K562 (cell line): Measurements from ENCODE around the gene GLIPR2. TPM values are rescaled to one million over a fixed set of nuclear protein-coding genes. Genes with fewer than 3 reads are reported as not detected.

Experiments used
- THRAP3 ChIP-seq: fragments of 450-650 bp; IDR thresholded peaks from 2 replicates; pipeline ENCODE4 v1.6.1; 2016; ENCODE audit warnings: mild to moderate bottlenecking, inconsistent platforms, borderline replicate concordance
- polyA plus RNA-seq, 8 experiments: library from polyadenylated mRNA; depleted of rRNA in 4 of 8; stranded (reverse) in 5 of 8; unstranded in 3 of 8; fragments of >200 nt; fragmentation: Nextera tagmentation in 2 of 8; fragmentation: Illumina TruSeq in 1 of 8; extraction: Ambion mirVana in 2 of 8; extraction: Trizol in 1 of 8; gene quantifications; 2 replicates each; pipeline versions ENCODE4 v1.2.1 to v1.2.3, GENCODE V29; 2011 to 2014; ENCODE audit warnings: inconsistent platforms in 1 of 8, missing spikeins in 1 of 8
- total RNA-seq, 7 experiments: library from RNA; depleted of rRNA in 6 of 7; stranded (reverse); fragments of >200 nt in 6 of 7; fragmentation: Illumina TruSeq in 2 of 7; extraction: Trizol in 2 of 7; gene quantifications; 2 replicates each; pipeline versions ENCODE4 v1.2.1 to v1.2.3, GENCODE V29; 2011 to 2021; ENCODE audit warnings: low replicate concordance in 1 of 7
- TF ChIP-seq, protein P1 (sequence below): fragments of 200-600 bp; sonication (generic); IDR thresholded peaks from one replicate; pipeline ENCODE4 v1.6.1; 2012; ENCODE audit warnings: mild to moderate bottlenecking, low read depth, low read length, inconsistent platforms
- TF ChIP-seq, protein P2 (sequence below): fragments of 450-650 bp; IDR thresholded peaks from 2 replicates; pipeline ENCODE4 v1.6.1; 2016; ENCODE audit warnings: mild to moderate bottlenecking, moderate library complexity

GLIPR2 gene
- total and polyA plus RNA-seq, 9 of the 15 experiments (the other 6 are each of a cell fraction or from before 2014, with no cell fraction given), result 1.4 to 8.8 (median 2.9) TPM

DNA sequence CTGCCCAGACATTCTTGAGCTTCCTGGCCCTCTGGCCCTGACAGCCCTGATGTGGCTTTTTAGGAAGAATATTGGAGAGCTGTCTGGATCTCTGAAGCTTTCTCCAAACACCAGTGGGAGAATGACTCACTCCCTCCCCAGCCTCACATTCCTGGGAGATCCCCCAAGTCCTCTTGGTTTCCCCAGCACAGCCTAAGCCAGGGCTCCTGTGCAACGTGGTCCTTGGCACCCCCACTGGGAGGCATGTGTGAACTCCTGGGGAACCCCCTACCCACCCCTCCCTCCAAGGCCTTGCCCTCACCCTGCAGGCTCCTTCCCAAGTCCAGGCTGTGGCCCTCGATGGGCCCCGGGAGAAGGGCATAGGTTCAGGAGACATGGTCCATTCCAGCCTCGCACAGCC is 12.7 kb downstream of the GLIPR2 start (continued):
- TF ChIP-seq, protein P1, sequence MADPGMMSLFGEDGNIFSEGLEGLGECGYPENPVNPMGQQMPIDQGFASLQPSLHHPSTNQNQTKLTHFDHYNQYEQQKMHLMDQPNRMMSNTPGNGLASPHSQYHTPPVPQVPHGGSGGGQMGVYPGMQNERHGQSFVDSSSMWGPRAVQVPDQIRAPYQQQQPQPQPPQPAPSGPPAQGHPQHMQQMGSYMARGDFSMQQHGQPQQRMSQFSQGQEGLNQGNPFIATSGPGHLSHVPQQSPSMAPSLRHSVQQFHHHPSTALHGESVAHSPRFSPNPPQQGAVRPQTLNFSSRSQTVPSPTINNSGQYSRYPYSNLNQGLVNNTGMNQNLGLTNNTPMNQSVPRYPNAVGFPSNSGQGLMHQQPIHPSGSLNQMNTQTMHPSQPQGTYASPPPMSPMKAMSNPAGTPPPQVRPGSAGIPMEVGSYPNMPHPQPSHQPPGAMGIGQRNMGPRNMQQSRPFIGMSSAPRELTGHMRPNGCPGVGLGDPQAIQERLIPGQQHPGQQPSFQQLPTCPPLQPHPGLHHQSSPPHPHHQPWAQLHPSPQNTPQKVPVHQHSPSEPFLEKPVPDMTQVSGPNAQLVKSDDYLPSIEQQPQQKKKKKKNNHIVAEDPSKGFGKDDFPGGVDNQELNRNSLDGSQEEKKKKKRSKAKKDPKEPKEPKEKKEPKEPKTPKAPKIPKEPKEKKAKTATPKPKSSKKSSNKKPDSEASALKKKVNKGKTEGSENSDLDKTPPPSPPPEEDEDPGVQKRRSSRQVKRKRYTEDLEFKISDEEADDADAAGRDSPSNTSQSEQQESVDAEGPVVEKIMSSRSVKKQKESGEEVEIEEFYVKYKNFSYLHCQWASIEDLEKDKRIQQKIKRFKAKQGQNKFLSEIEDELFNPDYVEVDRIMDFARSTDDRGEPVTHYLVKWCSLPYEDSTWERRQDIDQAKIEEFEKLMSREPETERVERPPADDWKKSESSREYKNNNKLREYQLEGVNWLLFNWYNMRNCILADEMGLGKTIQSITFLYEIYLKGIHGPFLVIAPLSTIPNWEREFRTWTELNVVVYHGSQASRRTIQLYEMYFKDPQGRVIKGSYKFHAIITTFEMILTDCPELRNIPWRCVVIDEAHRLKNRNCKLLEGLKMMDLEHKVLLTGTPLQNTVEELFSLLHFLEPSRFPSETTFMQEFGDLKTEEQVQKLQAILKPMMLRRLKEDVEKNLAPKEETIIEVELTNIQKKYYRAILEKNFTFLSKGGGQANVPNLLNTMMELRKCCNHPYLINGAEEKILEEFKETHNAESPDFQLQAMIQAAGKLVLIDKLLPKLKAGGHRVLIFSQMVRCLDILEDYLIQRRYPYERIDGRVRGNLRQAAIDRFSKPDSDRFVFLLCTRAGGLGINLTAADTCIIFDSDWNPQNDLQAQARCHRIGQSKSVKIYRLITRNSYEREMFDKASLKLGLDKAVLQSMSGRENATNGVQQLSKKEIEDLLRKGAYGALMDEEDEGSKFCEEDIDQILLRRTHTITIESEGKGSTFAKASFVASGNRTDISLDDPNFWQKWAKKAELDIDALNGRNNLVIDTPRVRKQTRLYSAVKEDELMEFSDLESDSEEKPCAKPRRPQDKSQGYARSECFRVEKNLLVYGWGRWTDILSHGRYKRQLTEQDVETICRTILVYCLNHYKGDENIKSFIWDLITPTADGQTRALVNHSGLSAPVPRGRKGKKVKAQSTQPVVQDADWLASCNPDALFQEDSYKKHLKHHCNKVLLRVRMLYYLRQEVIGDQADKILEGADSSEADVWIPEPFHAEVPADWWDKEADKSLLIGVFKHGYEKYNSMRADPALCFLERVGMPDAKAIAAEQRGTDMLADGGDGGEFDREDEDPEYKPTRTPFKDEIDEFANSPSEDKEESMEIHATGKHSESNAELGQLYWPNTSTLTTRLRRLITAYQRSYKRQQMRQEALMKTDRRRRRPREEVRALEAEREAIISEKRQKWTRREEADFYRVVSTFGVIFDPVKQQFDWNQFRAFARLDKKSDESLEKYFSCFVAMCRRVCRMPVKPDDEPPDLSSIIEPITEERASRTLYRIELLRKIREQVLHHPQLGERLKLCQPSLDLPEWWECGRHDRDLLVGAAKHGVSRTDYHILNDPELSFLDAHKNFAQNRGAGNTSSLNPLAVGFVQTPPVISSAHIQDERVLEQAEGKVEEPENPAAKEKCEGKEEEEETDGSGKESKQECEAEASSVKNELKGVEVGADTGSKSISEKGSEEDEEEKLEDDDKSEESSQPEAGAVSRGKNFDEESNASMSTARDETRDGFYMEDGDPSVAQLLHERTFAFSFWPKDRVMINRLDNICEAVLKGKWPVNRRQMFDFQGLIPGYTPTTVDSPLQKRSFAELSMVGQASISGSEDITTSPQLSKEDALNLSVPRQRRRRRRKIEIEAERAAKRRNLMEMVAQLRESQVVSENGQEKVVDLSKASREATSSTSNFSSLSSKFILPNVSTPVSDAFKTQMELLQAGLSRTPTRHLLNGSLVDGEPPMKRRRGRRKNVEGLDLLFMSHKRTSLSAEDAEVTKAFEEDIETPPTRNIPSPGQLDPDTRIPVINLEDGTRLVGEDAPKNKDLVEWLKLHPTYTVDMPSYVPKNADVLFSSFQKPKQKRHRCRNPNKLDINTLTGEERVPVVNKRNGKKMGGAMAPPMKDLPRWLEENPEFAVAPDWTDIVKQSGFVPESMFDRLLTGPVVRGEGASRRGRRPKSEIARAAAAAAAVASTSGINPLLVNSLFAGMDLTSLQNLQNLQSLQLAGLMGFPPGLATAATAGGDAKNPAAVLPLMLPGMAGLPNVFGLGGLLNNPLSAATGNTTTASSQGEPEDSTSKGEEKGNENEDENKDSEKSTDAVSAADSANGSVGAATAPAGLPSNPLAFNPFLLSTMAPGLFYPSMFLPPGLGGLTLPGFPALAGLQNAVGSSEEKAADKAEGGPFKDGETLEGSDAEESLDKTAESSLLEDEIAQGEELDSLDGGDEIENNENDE, result no peak
- TF ChIP-seq THRAP3, result no peak
- TF ChIP-seq, protein P2, sequence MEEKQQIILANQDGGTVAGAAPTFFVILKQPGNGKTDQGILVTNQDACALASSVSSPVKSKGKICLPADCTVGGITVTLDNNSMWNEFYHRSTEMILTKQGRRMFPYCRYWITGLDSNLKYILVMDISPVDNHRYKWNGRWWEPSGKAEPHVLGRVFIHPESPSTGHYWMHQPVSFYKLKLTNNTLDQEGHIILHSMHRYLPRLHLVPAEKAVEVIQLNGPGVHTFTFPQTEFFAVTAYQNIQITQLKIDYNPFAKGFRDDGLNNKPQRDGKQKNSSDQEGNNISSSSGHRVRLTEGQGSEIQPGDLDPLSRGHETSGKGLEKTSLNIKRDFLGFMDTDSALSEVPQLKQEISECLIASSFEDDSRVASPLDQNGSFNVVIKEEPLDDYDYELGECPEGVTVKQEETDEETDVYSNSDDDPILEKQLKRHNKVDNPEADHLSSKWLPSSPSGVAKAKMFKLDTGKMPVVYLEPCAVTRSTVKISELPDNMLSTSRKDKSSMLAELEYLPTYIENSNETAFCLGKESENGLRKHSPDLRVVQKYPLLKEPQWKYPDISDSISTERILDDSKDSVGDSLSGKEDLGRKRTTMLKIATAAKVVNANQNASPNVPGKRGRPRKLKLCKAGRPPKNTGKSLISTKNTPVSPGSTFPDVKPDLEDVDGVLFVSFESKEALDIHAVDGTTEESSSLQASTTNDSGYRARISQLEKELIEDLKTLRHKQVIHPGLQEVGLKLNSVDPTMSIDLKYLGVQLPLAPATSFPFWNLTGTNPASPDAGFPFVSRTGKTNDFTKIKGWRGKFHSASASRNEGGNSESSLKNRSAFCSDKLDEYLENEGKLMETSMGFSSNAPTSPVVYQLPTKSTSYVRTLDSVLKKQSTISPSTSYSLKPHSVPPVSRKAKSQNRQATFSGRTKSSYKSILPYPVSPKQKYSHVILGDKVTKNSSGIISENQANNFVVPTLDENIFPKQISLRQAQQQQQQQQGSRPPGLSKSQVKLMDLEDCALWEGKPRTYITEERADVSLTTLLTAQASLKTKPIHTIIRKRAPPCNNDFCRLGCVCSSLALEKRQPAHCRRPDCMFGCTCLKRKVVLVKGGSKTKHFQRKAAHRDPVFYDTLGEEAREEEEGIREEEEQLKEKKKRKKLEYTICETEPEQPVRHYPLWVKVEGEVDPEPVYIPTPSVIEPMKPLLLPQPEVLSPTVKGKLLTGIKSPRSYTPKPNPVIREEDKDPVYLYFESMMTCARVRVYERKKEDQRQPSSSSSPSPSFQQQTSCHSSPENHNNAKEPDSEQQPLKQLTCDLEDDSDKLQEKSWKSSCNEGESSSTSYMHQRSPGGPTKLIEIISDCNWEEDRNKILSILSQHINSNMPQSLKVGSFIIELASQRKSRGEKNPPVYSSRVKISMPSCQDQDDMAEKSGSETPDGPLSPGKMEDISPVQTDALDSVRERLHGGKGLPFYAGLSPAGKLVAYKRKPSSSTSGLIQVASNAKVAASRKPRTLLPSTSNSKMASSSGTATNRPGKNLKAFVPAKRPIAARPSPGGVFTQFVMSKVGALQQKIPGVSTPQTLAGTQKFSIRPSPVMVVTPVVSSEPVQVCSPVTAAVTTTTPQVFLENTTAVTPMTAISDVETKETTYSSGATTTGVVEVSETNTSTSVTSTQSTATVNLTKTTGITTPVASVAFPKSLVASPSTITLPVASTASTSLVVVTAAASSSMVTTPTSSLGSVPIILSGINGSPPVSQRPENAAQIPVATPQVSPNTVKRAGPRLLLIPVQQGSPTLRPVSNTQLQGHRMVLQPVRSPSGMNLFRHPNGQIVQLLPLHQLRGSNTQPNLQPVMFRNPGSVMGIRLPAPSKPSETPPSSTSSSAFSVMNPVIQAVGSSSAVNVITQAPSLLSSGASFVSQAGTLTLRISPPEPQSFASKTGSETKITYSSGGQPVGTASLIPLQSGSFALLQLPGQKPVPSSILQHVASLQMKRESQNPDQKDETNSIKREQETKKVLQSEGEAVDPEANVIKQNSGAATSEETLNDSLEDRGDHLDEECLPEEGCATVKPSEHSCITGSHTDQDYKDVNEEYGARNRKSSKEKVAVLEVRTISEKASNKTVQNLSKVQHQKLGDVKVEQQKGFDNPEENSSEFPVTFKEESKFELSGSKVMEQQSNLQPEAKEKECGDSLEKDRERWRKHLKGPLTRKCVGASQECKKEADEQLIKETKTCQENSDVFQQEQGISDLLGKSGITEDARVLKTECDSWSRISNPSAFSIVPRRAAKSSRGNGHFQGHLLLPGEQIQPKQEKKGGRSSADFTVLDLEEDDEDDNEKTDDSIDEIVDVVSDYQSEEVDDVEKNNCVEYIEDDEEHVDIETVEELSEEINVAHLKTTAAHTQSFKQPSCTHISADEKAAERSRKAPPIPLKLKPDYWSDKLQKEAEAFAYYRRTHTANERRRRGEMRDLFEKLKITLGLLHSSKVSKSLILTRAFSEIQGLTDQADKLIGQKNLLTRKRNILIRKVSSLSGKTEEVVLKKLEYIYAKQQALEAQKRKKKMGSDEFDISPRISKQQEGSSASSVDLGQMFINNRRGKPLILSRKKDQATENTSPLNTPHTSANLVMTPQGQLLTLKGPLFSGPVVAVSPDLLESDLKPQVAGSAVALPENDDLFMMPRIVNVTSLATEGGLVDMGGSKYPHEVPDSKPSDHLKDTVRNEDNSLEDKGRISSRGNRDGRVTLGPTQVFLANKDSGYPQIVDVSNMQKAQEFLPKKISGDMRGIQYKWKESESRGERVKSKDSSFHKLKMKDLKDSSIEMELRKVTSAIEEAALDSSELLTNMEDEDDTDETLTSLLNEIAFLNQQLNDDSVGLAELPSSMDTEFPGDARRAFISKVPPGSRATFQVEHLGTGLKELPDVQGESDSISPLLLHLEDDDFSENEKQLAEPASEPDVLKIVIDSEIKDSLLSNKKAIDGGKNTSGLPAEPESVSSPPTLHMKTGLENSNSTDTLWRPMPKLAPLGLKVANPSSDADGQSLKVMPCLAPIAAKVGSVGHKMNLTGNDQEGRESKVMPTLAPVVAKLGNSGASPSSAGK, result no peak
